NCI-H2227 treated with DMSO at 0.1 percent for 48 hours (cell line): Measurements from ENCODE around the gene IGSF8.

Experiments used
- DNase-seq: peaks from one replicate; lab custom pipeline; 2025; lab: John Stamatoyannopoulos, UW

The IGSF8 gene, protein sequence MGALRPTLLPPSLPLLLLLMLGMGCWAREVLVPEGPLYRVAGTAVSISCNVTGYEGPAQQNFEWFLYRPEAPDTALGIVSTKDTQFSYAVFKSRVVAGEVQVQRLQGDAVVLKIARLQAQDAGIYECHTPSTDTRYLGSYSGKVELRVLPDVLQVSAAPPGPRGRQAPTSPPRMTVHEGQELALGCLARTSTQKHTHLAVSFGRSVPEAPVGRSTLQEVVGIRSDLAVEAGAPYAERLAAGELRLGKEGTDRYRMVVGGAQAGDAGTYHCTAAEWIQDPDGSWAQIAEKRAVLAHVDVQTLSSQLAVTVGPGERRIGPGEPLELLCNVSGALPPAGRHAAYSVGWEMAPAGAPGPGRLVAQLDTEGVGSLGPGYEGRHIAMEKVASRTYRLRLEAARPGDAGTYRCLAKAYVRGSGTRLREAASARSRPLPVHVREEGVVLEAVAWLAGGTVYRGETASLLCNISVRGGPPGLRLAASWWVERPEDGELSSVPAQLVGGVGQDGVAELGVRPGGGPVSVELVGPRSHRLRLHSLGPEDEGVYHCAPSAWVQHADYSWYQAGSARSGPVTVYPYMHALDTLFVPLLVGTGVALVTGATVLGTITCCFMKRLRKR

DNA sequence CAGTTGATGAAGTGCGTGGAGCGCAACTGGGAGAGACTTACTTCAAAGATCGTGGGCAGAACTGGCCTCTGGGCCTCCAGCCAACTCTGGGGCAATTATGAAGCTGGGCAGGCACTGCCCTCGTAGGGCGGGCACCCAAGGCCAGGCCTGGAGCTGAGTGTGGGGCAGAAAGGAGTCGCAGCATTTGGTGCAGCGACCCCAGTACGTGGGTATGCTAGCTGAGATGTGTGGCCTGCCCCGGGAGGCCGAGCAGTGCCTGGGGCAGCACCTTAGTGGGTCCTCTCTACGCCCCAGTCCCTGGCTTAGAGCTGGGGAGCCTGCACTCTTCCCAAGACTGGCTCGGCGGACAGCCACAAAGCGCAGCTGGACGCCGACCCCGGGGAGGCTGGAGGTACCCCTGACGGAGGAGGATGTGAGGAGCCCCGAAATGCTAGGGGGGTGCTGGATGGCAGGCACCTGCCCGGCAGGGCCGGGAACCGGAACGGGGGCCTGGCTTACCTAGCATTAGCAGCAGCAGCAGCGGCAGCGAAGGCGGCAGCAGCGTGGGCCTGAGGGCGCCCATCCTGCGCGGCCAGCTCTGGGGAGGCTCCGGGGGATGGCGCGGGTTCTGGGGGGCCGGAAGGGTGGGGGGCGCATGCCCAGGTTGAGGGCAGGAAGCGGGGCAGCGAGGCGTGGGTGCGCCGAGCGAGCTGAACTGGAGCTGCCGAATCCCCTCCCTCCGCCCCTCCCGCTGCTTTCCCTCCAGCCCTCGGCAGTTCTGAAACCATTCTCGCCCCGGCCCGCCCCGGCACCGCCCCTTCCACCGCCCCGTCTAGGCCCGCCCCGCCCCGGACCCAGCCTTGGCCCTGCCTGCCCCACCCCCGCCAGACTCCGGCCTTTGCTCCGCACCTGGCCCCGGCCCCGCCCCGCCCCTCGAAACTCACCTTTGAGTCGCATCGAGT is at the start of gene IGSF8:
TSS of gene IGSF8 (minus strand) at position 709 of the 941 bp plus-strand sequence. CDS start at position 562, 147 bp downstream.
- peak; percentile 89 for DNase-seq

DNA sequence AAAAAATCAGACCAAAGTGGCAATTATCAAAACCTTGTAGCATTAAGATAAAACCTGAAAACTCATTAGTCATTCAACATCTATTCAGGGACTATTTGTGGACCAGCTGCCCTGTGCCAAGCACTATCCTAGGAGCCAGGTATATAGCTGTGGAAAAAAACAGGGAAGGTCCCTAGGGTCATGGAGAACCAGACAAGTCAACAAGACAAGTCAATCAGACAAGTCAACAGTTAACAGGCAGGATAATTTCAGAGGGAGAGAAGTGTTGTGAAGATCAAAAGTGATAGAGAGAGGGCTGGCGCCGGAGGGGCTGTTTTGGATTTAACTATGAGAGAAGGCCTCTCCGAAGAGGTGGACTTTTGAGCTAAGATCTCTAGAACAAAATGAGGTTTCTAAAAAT is 49.7 kb upstream of the IGSF8 start:
- no peak for DNase-seq

DNA sequence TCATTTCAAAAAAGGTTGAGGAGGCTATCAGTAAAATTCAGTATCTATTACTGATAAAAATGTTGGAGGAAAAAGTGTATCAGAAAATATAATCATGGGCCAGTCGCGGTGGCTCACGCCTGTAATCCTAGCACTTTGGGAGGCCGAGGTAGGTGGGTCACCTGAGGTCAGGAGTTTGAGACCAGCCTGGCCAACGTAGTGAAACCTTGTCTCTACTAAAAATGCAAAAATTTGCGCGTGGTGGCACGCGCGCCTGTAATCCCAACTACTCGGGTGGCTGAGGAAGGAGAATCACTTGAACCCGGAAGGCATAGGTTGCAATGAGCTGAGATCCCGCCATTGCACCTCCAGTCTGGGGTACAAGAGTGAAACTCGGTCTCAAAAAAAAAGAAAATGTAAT is 47.7 kb upstream of the IGSF8 start:
- DNase-seq = no peak

DNA sequence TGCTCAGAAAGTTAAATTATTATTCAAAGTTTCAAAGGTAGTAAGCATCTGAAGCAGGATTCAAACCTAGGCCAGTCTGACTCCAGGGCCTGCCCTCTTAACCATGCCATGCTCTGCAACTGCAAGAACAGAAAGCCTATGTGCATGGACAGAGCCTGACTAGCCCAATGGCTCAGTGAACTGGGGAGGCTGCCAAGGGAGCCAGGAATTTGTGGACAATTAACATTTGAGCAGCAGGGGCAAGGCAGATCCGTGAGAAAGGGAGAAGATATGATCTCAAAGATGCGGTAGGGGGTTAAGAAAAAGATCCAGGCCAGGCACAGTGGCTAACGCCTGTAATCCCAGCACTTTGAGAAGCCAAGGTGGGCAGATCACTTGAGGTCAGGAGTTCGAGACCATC is 46.5 kb upstream of the IGSF8 start:
- no peak for DNase-seq

DNA sequence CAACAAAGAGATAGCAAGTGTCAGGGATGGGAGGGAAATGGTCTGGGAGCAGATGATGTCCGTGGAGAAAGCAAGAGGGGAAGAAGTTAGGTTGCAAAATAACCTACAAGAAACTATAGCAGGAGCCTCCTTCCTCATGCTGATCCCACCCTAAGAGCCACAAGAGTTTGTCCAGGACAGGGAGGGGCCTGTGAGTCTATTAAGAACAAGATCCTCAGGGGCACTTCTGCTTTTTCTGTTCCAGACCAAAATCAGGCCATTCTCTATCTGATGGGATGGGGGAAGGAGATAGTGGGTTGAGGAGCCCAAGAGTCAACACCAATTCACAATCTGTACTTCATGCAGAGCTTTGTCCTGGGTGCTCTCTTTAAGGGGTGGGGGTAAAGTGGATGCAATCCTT is 45.3 kb upstream of the IGSF8 start:
- no peak for DNase-seq

DNA sequence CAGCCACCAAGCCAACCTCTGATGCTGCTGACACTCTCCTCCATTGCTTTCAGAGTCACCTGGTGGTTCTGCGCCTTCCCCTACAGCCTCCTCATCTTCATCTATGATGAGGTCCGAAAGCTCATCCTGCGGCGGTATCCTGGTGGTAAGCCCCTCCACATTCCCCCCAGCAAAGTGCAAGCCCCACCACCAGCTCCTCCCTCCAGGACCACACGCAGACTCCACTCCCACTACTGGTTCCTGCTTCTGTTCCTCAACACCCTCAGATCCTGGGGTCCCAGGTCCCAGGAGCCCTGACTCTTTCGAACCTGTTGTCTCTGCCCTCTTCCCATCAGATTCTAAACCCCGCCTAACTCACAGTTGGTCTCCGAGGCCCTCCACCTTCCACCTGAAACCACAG is 41.4 kb upstream of the IGSF8 start:
- no peak for DNase-seq

DNA sequence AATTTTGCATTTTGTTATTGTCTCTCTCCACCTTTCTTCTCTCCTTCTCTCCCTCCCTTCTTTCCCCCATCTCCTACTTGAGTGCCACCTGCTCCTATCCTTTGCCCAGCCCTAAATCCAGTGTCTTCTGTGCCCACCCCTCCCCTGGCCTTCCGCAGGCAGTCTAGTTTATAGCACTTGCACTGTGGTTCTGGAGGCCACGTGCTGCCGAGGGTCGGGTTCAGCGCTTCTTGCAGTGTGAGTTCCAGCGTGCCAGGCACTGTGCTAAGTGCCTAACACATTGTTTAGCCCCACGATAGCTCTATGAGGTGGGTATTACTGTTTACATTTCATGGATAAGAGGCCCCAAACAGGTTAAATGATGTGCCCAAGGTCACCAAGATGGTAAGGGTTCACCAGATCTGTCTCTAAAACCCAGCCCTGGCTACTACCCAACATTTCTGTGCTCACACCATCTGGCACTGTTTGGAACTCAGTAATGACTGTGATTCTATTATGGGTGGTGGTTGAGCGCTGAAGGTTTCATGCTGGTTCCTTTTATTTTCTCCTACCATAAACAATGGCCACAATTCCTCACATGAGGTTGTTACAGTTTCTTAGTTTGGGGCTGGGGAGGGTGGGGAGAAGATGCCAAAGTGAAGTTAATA is 38.9 kb upstream of the IGSF8 start:
- DNase-seq = no peak

DNA sequence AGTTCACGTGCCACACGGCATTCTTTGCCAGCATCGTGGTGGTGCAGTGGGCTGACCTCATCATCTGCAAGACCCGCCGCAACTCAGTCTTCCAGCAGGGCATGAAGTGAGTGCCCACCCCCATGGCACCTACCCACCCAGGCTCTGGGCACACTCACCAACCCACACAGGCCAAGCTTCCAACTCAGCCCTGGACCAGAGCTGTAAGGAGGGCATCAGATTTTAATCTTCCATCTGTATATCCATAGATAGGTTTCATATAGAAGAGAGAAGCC is 38.4 kb upstream of the IGSF8 start:
- DNase-seq = no peak

DNA sequence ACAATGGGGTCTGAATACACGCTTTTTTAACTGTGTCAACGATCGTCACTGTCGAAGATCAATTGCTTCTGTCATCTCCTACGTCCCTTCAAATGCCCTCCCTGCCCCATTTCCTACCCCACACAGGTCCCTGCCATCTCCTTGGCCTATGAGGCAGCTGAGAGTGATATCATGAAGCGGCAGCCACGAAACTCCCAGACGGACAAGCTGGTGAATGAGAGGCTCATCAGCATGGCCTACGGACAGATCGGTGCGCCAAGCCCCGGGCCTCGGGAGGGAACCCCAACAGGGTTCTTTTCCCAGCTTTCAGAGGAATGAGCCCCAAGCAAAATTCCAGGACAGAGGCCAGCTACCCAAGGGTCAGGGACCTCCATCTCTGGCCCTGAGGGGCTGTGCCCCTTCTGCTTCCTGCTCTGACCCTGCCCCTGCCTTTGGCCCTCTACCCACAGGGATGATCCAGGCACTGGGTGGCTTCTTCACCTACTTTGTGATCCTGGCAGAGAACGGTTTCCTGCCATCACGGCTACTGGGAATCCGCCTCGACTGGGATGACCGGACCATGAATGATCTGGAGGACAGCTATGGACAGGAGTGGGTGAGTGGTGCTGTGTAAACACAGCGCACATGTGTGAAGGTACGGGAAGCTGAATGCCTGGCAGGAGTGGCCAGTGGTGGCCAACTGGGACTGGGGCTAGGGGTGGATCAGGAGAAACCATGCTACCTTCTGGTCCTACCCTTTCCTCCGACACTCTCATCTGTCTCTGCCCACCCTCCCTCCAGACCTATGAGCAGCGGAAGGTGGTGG is 37.9 kb upstream of the IGSF8 start:
- no peak for DNase-seq

DNA sequence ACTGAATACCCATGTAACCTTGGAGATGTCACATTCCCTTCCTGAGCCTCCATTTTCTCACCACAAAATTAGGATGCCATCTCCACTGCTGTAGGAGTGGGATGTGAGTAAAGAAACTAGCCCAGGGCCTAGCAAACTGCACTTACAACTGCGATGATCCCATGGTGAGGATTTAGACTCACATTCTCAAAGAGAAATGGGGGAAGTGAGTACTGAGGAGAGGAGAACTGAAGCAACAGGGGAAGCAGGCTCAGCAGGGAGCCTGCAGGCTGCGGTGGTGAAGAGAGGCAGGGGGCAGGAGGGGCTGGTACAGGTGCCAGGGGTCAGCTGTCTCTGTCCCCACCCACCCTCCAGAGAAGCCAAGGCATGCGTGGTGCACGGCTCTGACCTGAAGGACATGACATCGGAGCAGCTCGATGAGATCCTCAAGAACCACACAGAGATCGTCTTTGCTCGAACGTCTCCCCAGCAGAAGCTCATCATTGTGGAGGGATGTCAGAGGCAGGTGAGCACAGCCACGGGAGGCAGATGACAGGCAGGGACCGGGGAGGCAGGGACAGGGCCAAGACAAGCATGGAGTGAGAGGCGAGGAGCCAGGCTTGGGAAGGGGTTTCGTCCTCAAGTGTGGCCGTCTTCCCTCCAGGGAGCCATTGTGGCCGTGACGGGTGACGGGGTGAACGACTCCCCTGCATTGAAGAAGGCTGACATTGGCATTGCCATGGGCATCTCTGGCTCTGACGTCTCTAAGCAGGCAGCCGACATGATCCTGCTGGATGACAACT is 36.6 kb upstream of the IGSF8 start:
- DNase-seq = no peak

DNA sequence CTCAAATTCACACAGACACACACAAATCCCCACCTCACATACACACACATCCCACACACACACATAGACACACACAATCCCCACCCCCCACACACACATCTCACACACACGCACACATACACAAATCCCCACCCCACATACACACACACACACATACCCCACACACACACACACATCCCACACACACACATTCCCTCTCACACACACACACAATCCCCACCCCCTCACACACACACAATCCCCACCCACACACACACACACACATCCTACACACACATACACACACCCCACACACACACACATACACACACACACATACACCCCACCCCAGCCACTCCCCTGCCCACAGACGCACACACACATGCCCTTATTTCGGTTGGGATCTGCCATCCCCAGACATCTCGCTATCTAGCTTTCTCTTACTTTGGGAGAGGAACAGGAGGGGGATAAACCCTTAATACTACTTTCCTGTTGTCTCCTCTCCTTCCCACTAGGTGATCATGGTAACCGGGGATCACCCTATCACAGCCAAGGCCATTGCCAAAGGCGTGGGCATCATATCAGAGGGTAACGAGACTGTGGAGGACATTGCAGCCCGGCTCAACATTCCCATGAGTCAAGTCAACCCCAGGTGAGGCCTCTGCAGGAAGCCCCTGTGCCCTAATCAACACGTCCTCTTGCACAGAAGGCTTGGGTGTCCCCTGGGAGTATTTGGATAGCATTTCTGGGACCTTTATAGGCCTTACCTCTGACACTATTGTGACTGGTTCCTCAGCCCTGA is 35.8 kb upstream of the IGSF8 start:
- DNase-seq = no peak

DNA sequence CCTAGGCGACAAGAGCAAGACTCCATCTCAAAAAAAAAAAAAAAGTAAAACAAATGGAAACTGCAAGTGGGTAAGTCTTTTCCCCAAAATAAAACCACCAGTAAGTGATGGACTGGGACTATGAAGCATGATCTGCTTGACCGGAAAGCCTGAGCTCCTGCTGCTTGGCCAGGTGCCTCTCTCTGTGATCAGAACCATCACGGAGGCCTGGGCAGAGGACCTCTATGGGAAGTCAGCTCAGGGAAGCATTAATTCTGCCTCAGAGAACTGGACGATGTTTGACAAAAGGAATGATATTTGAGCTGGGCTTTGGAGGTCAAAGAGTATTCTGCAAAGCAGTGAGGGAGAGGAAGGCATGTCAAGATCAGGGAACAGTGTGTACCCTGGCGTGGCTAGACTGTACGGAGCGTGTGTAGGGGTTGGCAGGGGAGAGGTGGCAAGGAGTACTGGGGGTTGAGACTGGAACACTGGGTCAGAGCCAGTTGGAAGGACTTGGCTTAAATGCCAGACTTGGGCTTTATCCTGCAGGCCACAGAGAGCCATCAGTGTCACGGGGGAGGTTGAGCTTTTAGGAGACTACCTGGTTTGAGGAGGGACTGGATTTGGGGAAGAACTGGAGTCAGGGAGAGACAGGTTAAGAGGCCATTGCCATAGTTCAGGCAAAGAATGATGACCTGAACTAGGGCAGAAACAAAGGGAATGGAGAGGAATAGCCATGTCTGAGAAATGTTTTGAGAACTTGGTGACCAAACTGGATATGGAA is 33.6 kb upstream of the IGSF8 start:
- no peak for DNase-seq

DNA sequence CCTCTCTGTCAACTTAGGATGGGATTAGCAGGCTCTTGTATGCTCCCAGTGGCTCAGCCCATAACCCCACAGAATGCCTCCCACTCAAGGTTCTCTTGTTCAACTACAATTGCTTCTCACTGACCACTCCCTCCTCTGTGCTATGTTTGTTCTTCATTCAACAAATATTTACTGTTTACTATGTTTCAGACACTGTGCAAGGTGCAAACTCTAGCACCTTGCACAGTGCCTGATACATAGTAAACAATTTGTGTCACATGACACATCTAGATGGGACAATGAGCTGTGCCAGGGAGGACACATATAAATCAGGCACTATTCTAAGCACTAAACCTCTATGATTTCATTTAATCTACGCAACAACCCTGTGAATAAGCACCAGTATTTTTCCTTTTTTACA is 32.5 kb upstream of the IGSF8 start:
- no peak for DNase-seq

DNA sequence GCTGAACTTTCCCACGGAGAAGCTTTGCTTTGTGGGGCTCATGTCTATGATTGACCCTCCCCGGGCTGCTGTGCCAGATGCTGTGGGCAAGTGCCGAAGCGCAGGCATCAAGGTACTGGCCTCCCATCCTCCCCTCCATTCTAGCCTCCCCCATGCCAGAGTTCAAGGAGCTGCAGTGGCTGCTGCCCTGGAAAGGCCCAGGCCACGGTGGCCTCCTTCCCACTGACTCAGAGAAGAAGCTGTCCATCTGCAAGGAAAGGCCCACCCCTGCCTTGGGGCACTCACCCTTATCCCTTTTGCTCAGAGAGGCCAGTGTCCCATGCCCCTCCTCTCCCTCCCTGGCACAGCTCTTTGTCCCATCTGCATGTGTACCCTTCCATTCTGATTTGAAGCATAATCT is 32.1 kb upstream of the IGSF8 start:
- DNase-seq = no peak

DNA sequence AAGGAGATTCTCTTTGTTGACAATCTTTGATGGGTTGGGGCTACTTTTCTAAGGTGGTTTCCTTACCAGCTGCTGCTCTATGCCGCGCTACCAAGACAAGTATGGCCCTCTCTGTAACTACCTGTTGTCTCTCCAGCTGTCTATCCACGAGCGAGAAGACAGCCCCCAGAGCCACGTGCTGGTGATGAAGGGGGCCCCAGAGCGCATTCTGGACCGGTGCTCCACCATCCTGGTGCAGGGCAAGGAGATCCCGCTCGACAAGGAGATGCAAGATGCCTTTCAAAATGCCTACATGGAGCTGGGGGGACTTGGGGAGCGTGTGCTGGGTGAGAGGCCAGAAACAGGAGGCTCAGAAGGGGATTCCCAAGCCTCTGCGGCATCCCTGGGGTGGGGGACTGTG is 31.5 kb upstream of the IGSF8 start:
- no peak for DNase-seq

DNA sequence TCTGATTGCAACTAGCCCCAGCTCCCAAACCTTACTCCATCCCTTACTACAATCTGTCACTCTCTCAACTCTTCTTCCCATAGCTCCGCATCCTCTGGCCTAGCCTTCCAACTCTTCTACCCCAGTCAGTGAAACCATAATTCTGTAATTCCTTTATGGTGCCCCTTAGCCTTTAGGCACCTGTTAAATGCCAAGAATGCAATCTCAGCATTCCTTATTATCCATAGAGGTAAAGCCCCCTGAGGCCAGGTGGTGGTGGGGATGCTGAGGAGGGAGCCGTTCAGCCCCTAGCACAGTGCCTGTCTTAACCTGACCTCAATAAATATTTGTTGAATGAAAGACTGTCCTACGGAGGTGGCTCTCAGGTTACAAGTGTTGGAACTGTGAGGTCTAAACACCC is 31.1 kb upstream of the IGSF8 start:
- DNase-seq = no peak

DNA sequence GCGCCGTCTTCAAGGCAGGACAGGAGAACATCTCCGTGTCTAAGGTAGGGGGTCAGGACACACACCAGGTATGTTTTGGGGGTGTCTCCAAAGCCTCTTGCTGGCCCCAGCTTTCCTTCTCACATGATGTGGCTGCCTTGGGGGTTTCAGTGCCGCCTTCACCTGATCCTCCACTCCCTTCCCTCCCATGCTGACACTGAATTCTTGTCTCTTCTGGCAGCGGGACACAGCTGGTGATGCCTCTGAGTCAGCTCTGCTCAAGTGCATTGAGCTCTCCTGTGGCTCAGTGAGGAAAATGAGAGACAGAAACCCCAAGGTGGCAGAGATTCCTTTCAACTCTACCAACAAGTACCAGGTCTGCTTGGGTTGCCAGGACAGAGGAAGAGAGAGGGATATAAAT is 30.6 kb upstream of the IGSF8 start:
- no peak for DNase-seq

DNA sequence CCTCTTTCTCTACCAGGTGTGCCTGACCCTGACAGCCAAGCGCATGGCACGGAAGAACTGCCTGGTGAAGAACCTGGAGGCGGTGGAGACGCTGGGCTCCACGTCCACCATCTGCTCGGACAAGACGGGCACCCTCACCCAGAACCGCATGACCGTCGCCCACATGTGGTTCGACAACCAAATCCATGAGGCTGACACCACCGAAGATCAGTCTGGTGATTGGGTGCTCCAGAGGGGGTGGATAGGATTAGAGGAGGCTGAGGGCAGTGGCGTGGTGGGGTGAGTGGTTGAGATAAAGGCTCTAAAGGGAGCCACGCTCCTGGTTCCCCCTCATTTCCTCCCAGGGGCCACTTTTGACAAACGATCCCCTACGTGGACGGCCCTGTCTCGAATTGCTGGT is 30.2 kb upstream of the IGSF8 start:
- DNase-seq = no peak

DNA sequence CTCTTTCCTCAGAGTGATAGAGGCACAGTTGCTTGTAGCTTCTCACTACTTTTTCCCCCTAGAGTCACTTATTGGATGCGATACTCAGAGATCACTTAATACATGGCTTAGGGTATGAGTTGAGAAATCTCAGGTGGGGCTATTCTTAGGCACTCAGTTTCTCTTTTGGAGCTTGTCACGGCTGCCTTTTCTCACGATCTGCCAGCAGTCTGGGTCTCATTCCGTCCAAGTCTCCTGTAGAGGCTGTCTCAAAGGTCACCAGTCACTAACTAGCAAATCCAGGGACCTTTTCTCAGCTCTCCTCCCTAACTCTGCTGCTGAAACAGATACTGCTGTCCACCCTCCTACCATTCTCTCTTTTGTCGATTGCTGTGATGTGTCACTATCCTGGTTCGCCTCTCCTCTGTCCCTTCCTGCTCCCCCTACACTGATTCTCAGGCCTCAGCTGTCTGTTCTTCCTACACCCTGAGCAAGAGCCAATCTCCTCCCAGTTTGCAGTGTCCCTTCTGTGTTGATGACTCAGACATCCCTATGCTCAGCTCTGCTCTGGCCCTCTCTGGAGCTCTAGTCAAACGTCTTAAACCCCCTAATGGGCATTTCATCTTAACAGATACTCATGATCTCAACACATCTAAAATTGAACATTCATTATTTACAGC is 29.6 kb upstream of the IGSF8 start:
- DNase-seq = no peak
